OCI-LY7 (cell line): Measurements from ENCODE around the gene PRRT4. TPM values are rescaled to one million over a fixed set of nuclear protein-coding genes. Genes with fewer than 3 reads are reported as not detected.

Experiments used
- BruUV-seq: library from RNA; stranded (reverse); fragments of 400-500 nt; replicated peaks from 2 replicates; lab custom pipeline; 2021; lab: Mats Ljungman, UMichigan
- CTCF ChIA-PET: fragments of 300-600 bp; sonication (Branson Sonifier 250); formaldehyde crosslinking; loops from one replicate; lab custom pipeline; 2022; ENCODE audit warnings: antibody characterized with exemption; ENCODE audit not compliant: unreplicated experiment; lab: Charles Lee
- POLR2A ChIA-PET: fragments of 300-600 bp; sonication (Branson Sonifier 250); formaldehyde crosslinking; loops from one replicate; lab custom pipeline; 2022; ENCODE audit warnings: antibody characterized with exemption; lab: Charles Lee
- DNase-seq: peaks from one replicate; pipeline ENCODE4 v3.0.0-alpha.2; 2015; ENCODE audit warnings: low spot score
- H2AFZ ChIP-seq: fragments of 200-600 bp; sonication (generic), shearing (Covaris generic); 2 replicates; pipeline ENCODE4 v1.6.1; 2014; ENCODE audit warnings: mild to moderate bottlenecking, antibody characterized with exemption, low read length, moderate library complexity
- H3K27ac ChIP-seq: fragments of 200-600 bp; sonication (generic); 2 replicates; pipeline ENCODE4 v1.5.1; 2014; ENCODE audit warnings: mixed run types, low read depth, mild to moderate bottlenecking, moderate library complexity, low read length, inconsistent platforms; ENCODE audit not compliant: poor library complexity, severe bottlenecking
- H3K36me3 ChIP-seq: fragments of 200-600 bp; sonication (generic); 2 replicates; pipeline ENCODE4 v1.6.1; 2014; ENCODE audit warnings: mild to moderate bottlenecking, antibody characterized with exemption, low read length, moderate library complexity, mixed read lengths; ENCODE audit not compliant: insufficient read depth
- H3K4me1 ChIP-seq: fragments of 200-600 bp; sonication (generic); 2 replicates; pipeline ENCODE4 v1.5.1; 2014; ENCODE audit warnings: mild to moderate bottlenecking, low read length; ENCODE audit not compliant: insufficient read depth, poor library complexity, severe bottlenecking
- H3K4me2 ChIP-seq: fragments of 200-600 bp; sonication (generic); 2 replicates; pipeline ENCODE4 v1.6.1; 2014; ENCODE audit warnings: mild to moderate bottlenecking, low read length
- H3K4me3 ChIP-seq: fragments of 200-600 bp; sonication (generic); 2 replicates; pipeline ENCODE4 v1.5.1; 2014; ENCODE audit warnings: mild to moderate bottlenecking, low read depth, low read length; ENCODE audit not compliant: poor library complexity, severe bottlenecking
- H3K79me2 ChIP-seq: fragments of 200-600 bp; sonication (generic); 2 replicates; pipeline ENCODE4 v1.6.1; 2016; ENCODE audit warnings: low read depth, mild to moderate bottlenecking, low read length, moderate library complexity, mixed read lengths; ENCODE audit not compliant: insufficient read depth
- H3K9me2 ChIP-seq: fragments of 200-600 bp; sonication (generic); 2 replicates; pipeline ENCODE4 v1.6.1; 2016; ENCODE audit warnings: mild to moderate bottlenecking, low read length, mixed read lengths; ENCODE audit not compliant: insufficient read depth
- H3K9me3 ChIP-seq: fragments of 200-600 bp; sonication (generic); 2 replicates; pipeline ENCODE4 v1.6.1; 2014; ENCODE audit warnings: mild to moderate bottlenecking, mixed run types, low read length, mixed read lengths
- H4K20me1 ChIP-seq: fragments of 200-600 bp; sonication (generic); 2 replicates; pipeline ENCODE4 v1.6.1; 2014; ENCODE audit warnings: mild to moderate bottlenecking, antibody characterized with exemption, low read length, moderate library complexity, mixed read lengths; ENCODE audit not compliant: insufficient read depth
- EZH2phosphoT487 ChIP-seq: fragments of 200-600 bp; sonication (generic); IDR thresholded peaks from 2 replicates; pipeline ENCODE4 v1.6.1; 2018; ENCODE audit warnings: low read depth, borderline replicate concordance, mild to moderate bottlenecking, mixed run types, antibody characterized with exemption, low read length, moderate library complexity, mixed read lengths
- intact Hi-C: fragments of 100-400 bp; cut with micrococcal nuclease; formaldehyde crosslinking; loops from one replicate; pipeline ENCODE4 v1.10.0; 2022; ENCODE audit not compliant: unreplicated experiment
- total RNA-seq, 2 experiments: library from RNA; depleted of rRNA in 1 of 2; stranded (reverse); fragments of >200 nt in 1 of 2; shearing (Covaris generic) in 1 of 2; gene quantifications; 2 replicates each; pipeline ENCODE4 v1.2.3, GENCODE V29; 2014 to 2022
- TF ChIP-seq, protein P1 (sequence below): fragments of 200-600 bp; sonication (generic); conservative IDR thresholded peaks from 2 replicates; pipeline ENCODE4 v1.5.1; 2014; ENCODE audit warnings: mild to moderate bottlenecking, antibody characterized with exemption, low read length, moderate library complexity, mixed read lengths

PRRT4 gene
- total RNA-seq, 2 experiments from 2014 or later, result not detected

DNA sequence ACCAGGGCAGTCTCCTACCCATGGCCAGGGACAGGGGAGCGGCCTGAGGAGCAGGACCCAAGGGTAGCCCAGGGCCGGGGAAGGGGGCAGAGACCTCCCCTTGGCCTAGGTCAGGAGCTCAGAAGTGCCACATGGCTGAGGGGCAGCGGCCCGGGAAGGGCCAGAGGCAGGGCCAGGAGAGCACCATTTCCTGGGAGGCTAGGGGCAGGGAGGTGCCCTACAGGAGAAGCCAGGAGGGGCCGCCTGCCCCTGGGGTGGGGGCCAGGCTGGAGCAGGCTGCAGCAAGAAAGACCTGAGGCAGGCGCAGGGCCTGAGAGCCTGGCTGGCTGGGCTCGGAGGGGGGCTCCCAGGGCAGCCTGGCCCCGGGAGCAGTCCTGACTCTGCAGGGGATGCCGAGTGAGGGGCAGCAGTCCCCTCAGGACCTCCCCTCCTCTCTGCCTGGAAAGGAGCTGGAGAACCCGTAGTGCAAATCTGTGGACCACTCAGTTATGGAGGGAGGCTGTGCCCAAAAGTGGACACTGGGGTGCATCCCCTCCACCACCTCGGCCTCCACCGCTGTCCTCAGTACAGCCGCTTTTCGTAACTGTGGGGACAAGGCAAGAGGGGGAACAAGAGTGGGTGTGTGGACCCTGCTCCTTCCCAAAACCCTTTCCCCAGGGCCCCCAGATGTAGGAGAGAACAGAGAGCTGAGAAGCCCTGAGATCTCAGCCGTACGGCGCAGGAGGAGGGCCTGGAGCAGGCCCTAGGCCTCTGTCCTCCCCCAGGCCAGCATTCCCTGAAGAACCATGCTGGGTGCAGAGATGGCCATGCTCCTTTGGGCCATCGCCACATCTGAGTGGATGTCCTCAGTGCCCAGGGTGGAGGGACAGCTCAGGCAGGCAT lies 31.2 kb upstream of the PRRT4 start:
- Histone ChIP-seq H3K9me3 (no peaks in the 10 kb centered on the region), H2AFZ (no peak overlapping the region), H3K4me2 (no peak overlapping the region), H3K9me2 (no peaks in the 10 kb centered on the region), H3K36me3 (peaks cover 38% of the 10 kb centered on the region; the same call in 1 of the 2 replicates), H3K4me1 (no peaks in the 10 kb centered on the region), H3K27ac (no peak overlapping the region), H3K79me2 (no peaks in the 10 kb centered on the region), H4K20me1 (no peaks in the 10 kb centered on the region), H3K4me3 (no peak overlapping the region)
- TF ChIP-seq EZH2phosphoT487, result no peak
- TF ChIP-seq, protein P1, sequence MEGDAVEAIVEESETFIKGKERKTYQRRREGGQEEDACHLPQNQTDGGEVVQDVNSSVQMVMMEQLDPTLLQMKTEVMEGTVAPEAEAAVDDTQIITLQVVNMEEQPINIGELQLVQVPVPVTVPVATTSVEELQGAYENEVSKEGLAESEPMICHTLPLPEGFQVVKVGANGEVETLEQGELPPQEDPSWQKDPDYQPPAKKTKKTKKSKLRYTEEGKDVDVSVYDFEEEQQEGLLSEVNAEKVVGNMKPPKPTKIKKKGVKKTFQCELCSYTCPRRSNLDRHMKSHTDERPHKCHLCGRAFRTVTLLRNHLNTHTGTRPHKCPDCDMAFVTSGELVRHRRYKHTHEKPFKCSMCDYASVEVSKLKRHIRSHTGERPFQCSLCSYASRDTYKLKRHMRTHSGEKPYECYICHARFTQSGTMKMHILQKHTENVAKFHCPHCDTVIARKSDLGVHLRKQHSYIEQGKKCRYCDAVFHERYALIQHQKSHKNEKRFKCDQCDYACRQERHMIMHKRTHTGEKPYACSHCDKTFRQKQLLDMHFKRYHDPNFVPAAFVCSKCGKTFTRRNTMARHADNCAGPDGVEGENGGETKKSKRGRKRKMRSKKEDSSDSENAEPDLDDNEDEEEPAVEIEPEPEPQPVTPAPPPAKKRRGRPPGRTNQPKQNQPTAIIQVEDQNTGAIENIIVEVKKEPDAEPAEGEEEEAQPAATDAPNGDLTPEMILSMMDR, result no peak
- no peak for DNase-seq
- CTCF ChIA-PET, result no interaction called here
- POLR2A ChIA-PET, result no interaction called here
- BruUV-seq, result no TSS peak
- intact Hi-C loops, result no loop called here

DNA sequence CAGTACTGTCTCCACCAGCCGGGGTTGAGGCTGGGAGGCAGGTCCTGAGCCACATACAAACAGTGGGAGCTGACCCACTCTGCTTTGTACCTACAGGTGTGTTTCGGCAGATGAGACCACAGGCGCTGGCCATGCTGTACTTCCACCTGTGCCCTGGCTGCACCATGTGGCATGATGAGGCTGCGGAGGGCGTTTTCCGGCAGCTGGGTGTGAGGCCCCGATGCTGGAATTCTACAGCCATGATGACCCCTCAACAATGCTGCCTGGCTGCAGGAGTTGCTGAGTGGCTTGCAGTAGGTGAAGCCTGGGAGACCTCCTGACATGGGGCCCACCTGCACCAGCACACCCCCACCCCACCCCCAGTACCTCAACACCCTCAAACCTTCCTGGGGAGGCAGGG lies 30.3 kb upstream of the PRRT4 start:
- intact Hi-C loops, result no loop called here
- DNase-seq, result no peak
- H3K36me3 ChIP-seq, result peaks cover 29% of the 10 kb centered on the region; the same call in 1 of the 2 replicates
- H3K4me2 ChIP-seq, result no peak overlapping the region
- CTCF ChIA-PET, result no interaction called here
- POLR2A ChIA-PET, result interaction anchor here (0.6 to 1.2 kb wide), 2 partner anchors 48 to 59 kb away, joined by 3 read pairs; no protein-coding TSS in a partner anchor
- H2AFZ ChIP-seq, result no peak overlapping the region
- no peaks in the 10 kb centered on the region for H3K9me2 ChIP-seq
- H3K9me3 ChIP-seq, result no peaks in the 10 kb centered on the region
- no peaks in the 10 kb centered on the region for H3K4me1 ChIP-seq
- TF ChIP-seq EZH2phosphoT487, result no peak
- TF ChIP-seq, protein P1, result no peak
- no TSS peak for BruUV-seq
- no peaks in the 10 kb centered on the region for H4K20me1 ChIP-seq
- no peak overlapping the region for H3K27ac ChIP-seq
- H3K79me2 ChIP-seq, result no peaks in the 10 kb centered on the region
- H3K4me3 ChIP-seq, result no peak overlapping the region
